Adrenal gland (tissue), 12 donors: ENCODE data around the gene SYT15. TPM values are rescaled to one million over a fixed set of nuclear protein-coding genes. Genes with fewer than 3 reads are reported as not detected.

Experiments used
- DNase-seq, 7 donors: peaks; one replicate each; pipeline ENCODE4 v3.0.0-alpha.2; 2019 to 2020
- H3K27ac ChIP-seq, 5 donors: fragments of 200-600 bp; sonication (generic) in 4 of 5; 1 replicate in 3 of 5; 2 replicates in 2 of 5; pipeline versions ENCODE4 v1.5.1 to v1.8.0; 2016 to 2020; ENCODE audit warnings: mild to moderate bottlenecking in 1 of 5
- H3K27me3 ChIP-seq: fragments of 200-600 bp; 2 replicates; pipeline ENCODE4 v1.8.0; 2021
- H3K36me3 ChIP-seq, 2 donors: fragments of 200-600 bp; replicated peaks in 1 of 2; 1 replicate in 1 of 2; 2 replicates in 1 of 2; pipeline versions ENCODE4 v1.5.1 to v1.8.0; 2018 to 2022
- H3K4me1 ChIP-seq, 2 donors: fragments of 200-600 bp; replicated peaks in 1 of 2; 1 replicate in 1 of 2; 2 replicates in 1 of 2; pipeline versions ENCODE4 v1.5.1 to v1.8.0; 2018 to 2021
- H3K4me3 ChIP-seq, 4 donors: fragments of 200-600 bp; sonication (generic) in 3 of 4; one replicate each; pipeline ENCODE4 v1.5.1; 2016 to 2018
- H3K9me3 ChIP-seq, 3 donors: fragments of 200-600 bp; sonication (generic) in 1 of 3; replicated peaks in 1 of 3; 1 replicate in 2 of 3; 2 replicates in 1 of 3; pipeline versions ENCODE4 v1.5.1 to v1.8.0; 2016 to 2021
- POLR2A ChIP-seq, 2 donors: fragments of 450-650 bp; IDR thresholded peaks; one replicate each; pipeline ENCODE4 v1.6.1; 2017; ENCODE audit warnings: antibody characterized with exemption in 2 of 2, mild to moderate bottlenecking in 2 of 2, moderate library complexity in 1 of 2
- WGBS, 4 donors: extraction: QIAGEN DNeasy Blood & Tissue Kit in 2 of 4; methylation state at CpG; one replicate each; pipeline versions ENCODE4 v1.1.5 to v1.1.7; 2013 to 2017; 5-methylcytosine and 5-hydroxymethylcytosine counted together
- intact Hi-C, 2 donors: fragments of 100-400 bp; cut with DNase I; formaldehyde crosslinking; loops; one replicate each; pipeline versions ENCODE4 v1.14.1 to v1.15.0; 2022 to 2023
- polyA plus RNA-seq, 3 donors: library from polyadenylated mRNA; stranded (reverse); fragments of 200-250 nt in 2 of 3; fragments of 350-450 nt in 1 of 3; fragmentation: Illumina TruSeq in 1 of 3; extraction: RNeasy Lipid Tissue Mini Kit (QIAGEN cat#74804) in 1 of 3; gene quantifications; one replicate each; pipeline ENCODE4 v1.2.3, GENCODE V29; 2013 to 2014
- total RNA-seq, 9 donors: library from RNA; depleted of rRNA in 4 of 9; stranded (reverse); fragments of >200 nt in 4 of 9; fragments of 120-200 nt in 1 of 9; fragmentation: NEBNext Ultra II Directional in 1 of 9; extraction: Animal tissue kit (Norgen Biotek cat#: 25700) in 1 of 9; gene quantifications; one replicate each; pipeline versions ENCODE4 v1.1.0 to v1.2.4, GENCODE V29; 2013 to 2023
- TF ChIP-seq, protein P1 (sequence below), 6 experiments: fragments of 450-650 bp in 4 of 6; fragments of 200-600 bp in 2 of 6; sonication (generic) in 1 of 6; IDR thresholded peaks; 1 replicate in 5 of 6; 2 replicates in 1 of 6; pipeline versions ENCODE4 v1.5.1 to v1.8.0; 2016 to 2021; ENCODE audit warnings: antibody characterized with exemption in 6 of 6, mild to moderate bottlenecking in 2 of 6, moderate library complexity in 1 of 6
- donor health status: healthy with polysubstance abuse.
- donor health status: Bipolar disorder and iron deficiency.
- donor health status: DM: yes; HTN: yes; CAD: no.
- donor health status: DM: no; HTN: no; CAD: no.
- donor health status: DM: no; HTN: no; CAD: no.
- donor health status: DM: yes; HTN: yes; CAD: no.

Gene SYT15
- total and polyA plus RNA-seq, 12 donors, result 0.72 to 32.5 (median 2.1) TPM

DNA sequence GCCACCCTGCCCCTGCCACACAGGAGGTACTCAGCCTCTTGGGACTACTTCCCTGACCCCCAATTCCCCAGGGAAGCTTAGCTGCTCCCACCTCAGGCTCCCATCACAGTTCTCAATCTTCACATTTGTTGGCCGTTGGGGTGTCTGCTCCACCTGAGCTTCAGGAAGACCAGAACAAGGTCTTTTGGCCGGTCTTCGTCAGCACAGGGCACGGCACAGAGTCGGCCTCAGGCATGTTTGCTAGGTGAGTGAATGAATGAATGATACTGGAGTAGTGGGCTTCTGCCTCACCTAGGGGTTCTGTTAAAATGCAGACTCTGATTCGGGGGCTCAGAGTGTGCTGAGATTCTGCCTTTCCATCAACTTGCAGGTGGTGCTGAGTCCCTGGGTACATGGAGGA is 42.8 kb upstream of the SYT15 start:
- H3K9me3 ChIP-seq, result no peaks in the 10 kb centered on the region
- no peak for TF ChIP-seq POLR2A (IDR thresholded peaks at IDR 0.05)
- TF ChIP-seq, protein P1, sequence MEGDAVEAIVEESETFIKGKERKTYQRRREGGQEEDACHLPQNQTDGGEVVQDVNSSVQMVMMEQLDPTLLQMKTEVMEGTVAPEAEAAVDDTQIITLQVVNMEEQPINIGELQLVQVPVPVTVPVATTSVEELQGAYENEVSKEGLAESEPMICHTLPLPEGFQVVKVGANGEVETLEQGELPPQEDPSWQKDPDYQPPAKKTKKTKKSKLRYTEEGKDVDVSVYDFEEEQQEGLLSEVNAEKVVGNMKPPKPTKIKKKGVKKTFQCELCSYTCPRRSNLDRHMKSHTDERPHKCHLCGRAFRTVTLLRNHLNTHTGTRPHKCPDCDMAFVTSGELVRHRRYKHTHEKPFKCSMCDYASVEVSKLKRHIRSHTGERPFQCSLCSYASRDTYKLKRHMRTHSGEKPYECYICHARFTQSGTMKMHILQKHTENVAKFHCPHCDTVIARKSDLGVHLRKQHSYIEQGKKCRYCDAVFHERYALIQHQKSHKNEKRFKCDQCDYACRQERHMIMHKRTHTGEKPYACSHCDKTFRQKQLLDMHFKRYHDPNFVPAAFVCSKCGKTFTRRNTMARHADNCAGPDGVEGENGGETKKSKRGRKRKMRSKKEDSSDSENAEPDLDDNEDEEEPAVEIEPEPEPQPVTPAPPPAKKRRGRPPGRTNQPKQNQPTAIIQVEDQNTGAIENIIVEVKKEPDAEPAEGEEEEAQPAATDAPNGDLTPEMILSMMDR (IDR thresholded peaks at IDR 0.05), result no peak
- DNase-seq, result no peak
- H3K27me3 ChIP-seq, result peaks cover 22% of the 10 kb centered on the region
- intact Hi-C loops, result no loop called here
- peaks cover 2 to 3% of the 10 kb centered on the region in 2 donors for H3K4me1 ChIP-seq
- 77 to 89% (median 85%) methylated on average over 6 of the region's 6 CpGs for WGBS, 4 donors
- H3K36me3 ChIP-seq, result no peaks in the 10 kb centered on the region
- no peak overlapping the region for H3K27ac ChIP-seq
- H3K4me3 ChIP-seq, result no peak overlapping the region

DNA sequence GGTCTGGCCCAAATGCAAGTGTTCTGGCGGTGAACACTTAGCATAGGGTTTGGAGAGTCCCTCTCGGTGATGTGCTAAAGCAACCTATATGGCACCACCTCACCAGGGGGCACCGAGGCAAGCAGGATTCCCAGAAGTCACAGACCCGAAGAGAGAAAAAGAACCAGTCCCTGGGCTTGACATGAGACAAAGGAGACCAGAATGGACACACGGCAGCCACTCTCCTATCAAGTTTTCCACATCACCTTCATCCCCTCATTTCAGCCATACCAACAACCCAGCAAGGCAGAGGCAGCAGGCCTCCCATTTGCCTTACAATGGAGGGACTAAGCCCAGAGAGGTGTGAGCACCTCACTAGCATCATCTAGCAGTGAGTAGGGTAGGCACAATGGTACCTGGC is 42.1 kb upstream of the SYT15 start:
- intact Hi-C loops, result no loop called here
- Histone ChIP-seq H3K4me3 (no peak overlapping the region), H3K9me3 (no peaks in the 10 kb centered on the region), H3K36me3 (no peaks in the 10 kb centered on the region), H3K27ac (no peak overlapping the region), H3K27me3 (peaks cover 23% of the 10 kb centered on the region), H3K4me1 (peaks cover 5% of the 10 kb centered on the region in 2 donors)
- 85 to 88% (median 88%) methylated on average over 5 of the region's 5 CpGs for WGBS, 4 donors
- TF ChIP-seq, protein P1 (IDR thresholded peaks at IDR 0.05), result no peak
- no peak for DNase-seq

DNA sequence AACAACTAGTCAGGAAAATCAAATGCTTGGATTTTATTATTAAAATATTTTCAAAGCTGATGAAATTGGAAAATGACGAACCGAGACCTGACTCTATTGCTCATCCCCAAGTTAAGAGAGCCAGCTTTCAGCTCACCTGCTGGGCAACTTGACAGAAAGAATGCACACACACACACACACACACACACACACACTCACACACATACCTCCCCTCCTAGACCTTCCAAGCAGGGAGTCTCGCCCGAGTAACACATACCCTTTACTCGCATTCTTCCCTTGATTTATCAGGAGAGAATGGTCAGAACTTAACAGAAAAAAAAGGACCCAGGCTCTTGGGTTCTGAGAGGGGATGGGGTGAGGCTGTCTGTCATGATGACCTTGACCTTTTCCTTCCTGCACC is 41.6 kb upstream of the SYT15 start:
- Histone ChIP-seq H3K4me3 (no peak overlapping the region), H3K27ac (no peak overlapping the region), H3K9me3 (no peaks in the 10 kb centered on the region), H3K4me1 (peaks cover 5% of the 10 kb centered on the region in 2 donors), H3K36me3 (no peaks in the 10 kb centered on the region), H3K27me3 (peaks cover 23% of the 10 kb centered on the region)
- TF ChIP-seq, protein P1 (IDR thresholded peaks at IDR 0.05), result no peak
- TF ChIP-seq POLR2A (IDR thresholded peaks at IDR 0.05), result no peak
- intact Hi-C loops, result no loop called here
- 70 to 76% (median 74%) methylated on average over 5 of the region's 5 CpGs for WGBS, 4 donors
- no peak for DNase-seq

- Histone ChIP-seq H3K27ac (no peak overlapping the region), H3K27me3 (peaks cover 23% of the 10 kb centered on the region), H3K9me3 (no peaks in the 10 kb centered on the region), H3K36me3 (no peaks in the 10 kb centered on the region), H3K4me3 (no peak overlapping the region), H3K4me1 (peaks cover 5% of the 10 kb centered on the region in 2 donors)
- WGBS, 4 donors, result 88 to 94% (median 91%) methylated on average over 5 of the region's 5 CpGs
- DNase-seq, result no peak
- no peak for TF ChIP-seq POLR2A (IDR thresholded peaks at IDR 0.05)
- TF ChIP-seq, protein P1 (IDR thresholded peaks at IDR 0.05), result no peak
- intact Hi-C loops, result no loop called here
Observed at GRCh38 chr10:46538155-46538554, 40.8 kb upstream of the SYT15 start.
